Heart left ventricle (tissue), 13 donors: ENCODE data around the gene ZFP36.

Source experiments
- CTCF ChIP-seq, 12 donors: fragments of 200-600 bp; sonication (generic) in 4 of 12; IDR thresholded peaks; one replicate each; pipeline versions ENCODE4 v1.5.0 to v1.8.0; 2018 to 2022; ENCODE audit warnings: antibody characterized with exemption in 12 of 12, mild to moderate bottlenecking in 5 of 12
- POLR2A ChIP-seq, 2 donors: fragments of 450-650 bp; IDR thresholded peaks; one replicate each; pipeline ENCODE4 v1.6.1; 2017; ENCODE audit warnings: antibody characterized with exemption in 2 of 2, mild to moderate bottlenecking in 2 of 2, moderate library complexity in 2 of 2
- donor health status: ischemic (EF 13 %, LVEDD 7.1; RV severe dilation, severe dysfunction).
- donor health status: DM: no; HTN: yes; CAD: no.
- donor health status: DM: no; HTN: no; CAD: no.
- donor health status: ischemic (EF 25% LVEDD 6.9; RV normal size, moderate dysfunction).
- donor health status: ischemic (EF 25% LVEDD 5.7; RV mildly dilated, moderate dysfunction).
- donor health status: ischemic (EF 35%, LVEDD 5.7; RV mildly dilated, moderate dysfunction).
- donor health status: nonischemic (EF 11% LVEDD 7.7; RV severe dilation, severe dysfunction).
- donor health status: DM: yes; HTN: yes; CAD: no.
- donor health status: PGD.
- donor health status: ischemic (EF 29% LVEDD 5.4; RV normal size, mild dysfunction).
- donor health status: nonischemic (EF 23%, LVEDD 6.1; RV moderate dilation, normal function).

- TF ChIP-seq CTCF (IDR thresholded peaks at IDR 0.05) = no peak
- TF ChIP-seq POLR2A (IDR thresholded peaks at IDR 0.05) = no peak
Observed at GRCh38 chr19:39427707-39428106, 21.1 kb downstream of the ZFP36 start.
